Right lobe of liver (tissue), 4 donors: Measurements from ENCODE around the gene UTP15.

Experiments
- POLR2A ChIP-seq: fragments of 450-650 bp; IDR thresholded peaks from one replicate; pipeline ENCODE4 v1.6.1; 2017; ENCODE audit warnings: antibody characterized with exemption, mild to moderate bottlenecking
- TF ChIP-seq, protein P1 (sequence below), 4 donors: fragments of 200-600 bp in 3 of 4; fragments of 450-650 bp in 1 of 4; IDR thresholded peaks; one replicate each; pipeline versions ENCODE4 v1.5.1 to v1.8.0; 2016 to 2022; ENCODE audit warnings: antibody characterized with exemption in 4 of 4, mild to moderate bottlenecking in 2 of 4
- donor health status: DM: no; HTN: no; CAD: no.
- donor health status: DM: no; HTN: no; CAD: no.
- donor health status: DM: no; HTN: yes; CAD: no.

DNA sequence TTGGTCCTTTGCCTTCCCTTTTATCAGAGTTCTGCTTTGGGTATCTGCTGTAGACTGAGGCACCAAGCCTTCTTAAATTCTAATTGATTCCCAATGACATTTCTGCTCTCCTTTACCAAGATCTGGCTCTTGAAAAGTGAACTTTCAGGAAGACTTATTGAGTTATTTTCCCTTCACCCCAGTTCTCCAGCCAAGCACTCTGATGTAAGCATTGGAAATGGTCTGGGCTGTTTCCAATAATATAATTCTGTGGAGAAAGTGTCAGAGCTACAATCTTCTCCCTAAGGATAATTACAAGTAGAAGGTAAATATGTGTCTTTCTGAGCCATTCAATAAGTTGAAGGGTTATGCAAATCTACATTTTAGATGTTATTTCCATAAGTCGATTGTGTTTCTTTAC, 36.5 kb upstream of the UTP15 start:
- TF ChIP-seq POLR2A: no peak
- TF ChIP-seq, protein P1, sequence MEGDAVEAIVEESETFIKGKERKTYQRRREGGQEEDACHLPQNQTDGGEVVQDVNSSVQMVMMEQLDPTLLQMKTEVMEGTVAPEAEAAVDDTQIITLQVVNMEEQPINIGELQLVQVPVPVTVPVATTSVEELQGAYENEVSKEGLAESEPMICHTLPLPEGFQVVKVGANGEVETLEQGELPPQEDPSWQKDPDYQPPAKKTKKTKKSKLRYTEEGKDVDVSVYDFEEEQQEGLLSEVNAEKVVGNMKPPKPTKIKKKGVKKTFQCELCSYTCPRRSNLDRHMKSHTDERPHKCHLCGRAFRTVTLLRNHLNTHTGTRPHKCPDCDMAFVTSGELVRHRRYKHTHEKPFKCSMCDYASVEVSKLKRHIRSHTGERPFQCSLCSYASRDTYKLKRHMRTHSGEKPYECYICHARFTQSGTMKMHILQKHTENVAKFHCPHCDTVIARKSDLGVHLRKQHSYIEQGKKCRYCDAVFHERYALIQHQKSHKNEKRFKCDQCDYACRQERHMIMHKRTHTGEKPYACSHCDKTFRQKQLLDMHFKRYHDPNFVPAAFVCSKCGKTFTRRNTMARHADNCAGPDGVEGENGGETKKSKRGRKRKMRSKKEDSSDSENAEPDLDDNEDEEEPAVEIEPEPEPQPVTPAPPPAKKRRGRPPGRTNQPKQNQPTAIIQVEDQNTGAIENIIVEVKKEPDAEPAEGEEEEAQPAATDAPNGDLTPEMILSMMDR (IDR thresholded peaks at IDR 0.05): no peak
